Measurements from ENCODE around the gene TULP3.

DNA sequence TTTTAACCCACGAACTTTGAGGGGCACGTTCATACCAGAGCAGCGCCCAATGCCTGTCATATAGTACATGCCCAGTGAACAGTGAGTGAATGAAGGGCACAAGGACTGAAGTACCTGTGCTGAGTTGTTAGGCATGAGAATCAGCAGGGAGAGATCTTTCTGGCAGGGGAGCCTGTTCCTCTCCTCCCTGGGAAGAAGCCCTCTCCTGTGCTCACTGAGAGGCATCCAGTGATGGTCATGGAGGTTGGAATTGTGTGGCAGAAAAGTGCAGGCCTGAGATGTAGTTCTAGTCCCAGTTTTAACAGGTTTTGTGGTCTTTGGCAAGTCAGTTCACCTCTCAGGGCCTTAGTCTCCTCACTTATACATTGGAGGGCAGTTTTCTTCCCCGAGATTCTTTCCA, 89.1 kb downstream of the TULP3 start:
- no peak for TF ChIP-seq CTCF (conservative IDR thresholded peaks at IDR 0.05 in 1 of 2, IDR thresholded peaks at IDR 0.05 in 1 of 2; ENCODE audit: low read depth in 1 of 2, low read length in 2 of 2)
- no peak for TF ChIP-seq EZH2 (IDR thresholded peaks at IDR 0.05; ENCODE audit: low read length, missing control alignments)
